Hepatocyte (in vitro differentiated cells): ENCODE data around the gene RANBP3L.

ENCODE experiments used
- CTCF ChIP-seq: fragments of 200-600 bp; sonication (generic); IDR thresholded peaks from 2 replicates; pipeline ENCODE4 v1.5.1; 2016; ENCODE audit warnings: antibody characterized with exemption, mild to moderate bottlenecking; ENCODE audit not compliant: poor library complexity
- EZH2 ChIP-seq: fragments of 200-600 bp; sonication (generic); IDR thresholded peaks from 2 replicates; pipeline ENCODE4 v1.6.1; 2016; ENCODE audit warnings: antibody characterized with exemption, mild to moderate bottlenecking, borderline replicate concordance
- EZH2phosphoT487 ChIP-seq: fragments of 200-600 bp; sonication (generic); IDR thresholded peaks from one replicate; pipeline ENCODE4 v1.6.1; 2018; ENCODE audit warnings: antibody characterized with exemption, mild to moderate bottlenecking, low read depth, moderate library complexity; ENCODE audit not compliant: unreplicated experiment, severe bottlenecking

- TF ChIP-seq EZH2 (no peak), CTCF (no peak), EZH2phosphoT487 (no peak)
These were observed 55.5 kb downstream of the RANBP3L start for GRCh38 chr5:36246036-36246800.
